ENCODE data around the gene MYL6.

Gene MYL6

DNA sequence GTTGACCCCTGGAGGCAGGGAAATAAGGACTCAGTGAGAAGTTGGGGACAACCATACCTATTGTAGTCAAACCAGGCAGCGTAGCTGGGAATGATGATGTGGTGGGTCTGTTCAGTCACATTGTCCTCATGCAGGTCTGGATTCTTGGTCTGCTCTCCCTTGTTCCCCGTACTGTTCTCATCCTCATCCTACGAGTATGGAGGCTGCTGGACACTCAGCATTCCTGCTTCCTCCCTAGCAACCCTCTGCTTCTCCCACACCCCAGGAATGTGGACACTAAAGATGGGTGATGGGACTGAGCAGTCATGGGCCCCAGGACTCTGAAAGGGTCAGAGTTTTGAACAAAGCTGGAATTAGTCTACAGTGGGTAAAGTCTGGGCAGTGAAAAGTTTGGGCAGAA, 20.2 kb downstream of the MYL6 start:
- DNase-seq (ENCODE audit: low read depth), result no peak
- TF ChIP-seq, protein P1, sequence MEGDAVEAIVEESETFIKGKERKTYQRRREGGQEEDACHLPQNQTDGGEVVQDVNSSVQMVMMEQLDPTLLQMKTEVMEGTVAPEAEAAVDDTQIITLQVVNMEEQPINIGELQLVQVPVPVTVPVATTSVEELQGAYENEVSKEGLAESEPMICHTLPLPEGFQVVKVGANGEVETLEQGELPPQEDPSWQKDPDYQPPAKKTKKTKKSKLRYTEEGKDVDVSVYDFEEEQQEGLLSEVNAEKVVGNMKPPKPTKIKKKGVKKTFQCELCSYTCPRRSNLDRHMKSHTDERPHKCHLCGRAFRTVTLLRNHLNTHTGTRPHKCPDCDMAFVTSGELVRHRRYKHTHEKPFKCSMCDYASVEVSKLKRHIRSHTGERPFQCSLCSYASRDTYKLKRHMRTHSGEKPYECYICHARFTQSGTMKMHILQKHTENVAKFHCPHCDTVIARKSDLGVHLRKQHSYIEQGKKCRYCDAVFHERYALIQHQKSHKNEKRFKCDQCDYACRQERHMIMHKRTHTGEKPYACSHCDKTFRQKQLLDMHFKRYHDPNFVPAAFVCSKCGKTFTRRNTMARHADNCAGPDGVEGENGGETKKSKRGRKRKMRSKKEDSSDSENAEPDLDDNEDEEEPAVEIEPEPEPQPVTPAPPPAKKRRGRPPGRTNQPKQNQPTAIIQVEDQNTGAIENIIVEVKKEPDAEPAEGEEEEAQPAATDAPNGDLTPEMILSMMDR (IDR thresholded peaks at IDR 0.05; ENCODE audit: insufficient read depth, low read depth, low read length, missing control alignments), result no peak
- no peak overlapping the region for H3K4me3 ChIP-seq (ENCODE audit: low read length)

DNA sequence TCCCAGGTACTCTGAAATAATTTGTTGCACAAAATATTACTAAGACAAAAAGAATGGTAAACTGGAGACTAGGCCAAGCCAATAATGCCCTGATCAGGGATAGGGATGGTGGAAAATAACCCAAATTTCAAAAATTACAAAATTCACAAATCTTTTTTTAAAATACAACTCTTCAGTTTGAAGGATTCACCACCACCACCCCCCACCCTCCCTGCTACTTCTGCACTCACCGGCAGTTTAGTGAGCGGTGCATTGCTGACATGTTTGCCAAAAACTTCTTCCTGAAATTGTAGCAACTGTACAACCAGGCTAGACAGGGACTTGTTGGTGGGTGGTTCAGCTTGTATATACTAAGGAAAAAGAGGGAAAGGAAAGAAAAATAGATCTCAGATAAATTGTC, 28.8 kb downstream of the MYL6 start:
- H3K4me3 ChIP-seq (ENCODE audit: low read length), result no peak overlapping the region
- TF ChIP-seq, protein P1 (IDR thresholded peaks at IDR 0.05; ENCODE audit: insufficient read depth, low read depth, low read length, missing control alignments), result no peak
- DNase-seq (ENCODE audit: low read depth), result no peak

- no peak for DNase-seq (ENCODE audit: low read depth)
- TF ChIP-seq, protein P1 (IDR thresholded peaks at IDR 0.05; ENCODE audit: insufficient read depth, low read depth, low read length, missing control alignments), result no peak
- peak overlapping the region; percentile 84 for H3K4me3 ChIP-seq (ENCODE audit: low read length)
Measured at GRCh38 chr12:56188131-56188777, 30.1 kb downstream of the MYL6 start.

DNA sequence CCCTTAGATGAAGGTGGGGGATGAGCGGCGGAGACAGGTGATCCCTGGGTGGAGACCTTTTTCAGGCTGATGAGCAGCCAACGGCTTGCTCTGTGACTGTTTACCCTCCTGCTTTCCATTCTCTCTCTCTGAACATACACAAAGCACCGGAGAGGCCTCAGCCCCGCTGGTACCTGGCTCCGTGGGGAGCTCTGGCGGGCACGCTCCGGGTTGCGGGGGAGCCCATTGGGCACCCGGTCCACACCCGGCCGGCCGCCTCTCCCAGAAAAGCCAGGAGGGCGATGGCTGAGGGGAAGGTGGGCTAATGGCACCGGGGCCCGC, 30.6 kb downstream of the MYL6 start:
- DNase-seq (ENCODE audit: low read depth), result no peak

DNA sequence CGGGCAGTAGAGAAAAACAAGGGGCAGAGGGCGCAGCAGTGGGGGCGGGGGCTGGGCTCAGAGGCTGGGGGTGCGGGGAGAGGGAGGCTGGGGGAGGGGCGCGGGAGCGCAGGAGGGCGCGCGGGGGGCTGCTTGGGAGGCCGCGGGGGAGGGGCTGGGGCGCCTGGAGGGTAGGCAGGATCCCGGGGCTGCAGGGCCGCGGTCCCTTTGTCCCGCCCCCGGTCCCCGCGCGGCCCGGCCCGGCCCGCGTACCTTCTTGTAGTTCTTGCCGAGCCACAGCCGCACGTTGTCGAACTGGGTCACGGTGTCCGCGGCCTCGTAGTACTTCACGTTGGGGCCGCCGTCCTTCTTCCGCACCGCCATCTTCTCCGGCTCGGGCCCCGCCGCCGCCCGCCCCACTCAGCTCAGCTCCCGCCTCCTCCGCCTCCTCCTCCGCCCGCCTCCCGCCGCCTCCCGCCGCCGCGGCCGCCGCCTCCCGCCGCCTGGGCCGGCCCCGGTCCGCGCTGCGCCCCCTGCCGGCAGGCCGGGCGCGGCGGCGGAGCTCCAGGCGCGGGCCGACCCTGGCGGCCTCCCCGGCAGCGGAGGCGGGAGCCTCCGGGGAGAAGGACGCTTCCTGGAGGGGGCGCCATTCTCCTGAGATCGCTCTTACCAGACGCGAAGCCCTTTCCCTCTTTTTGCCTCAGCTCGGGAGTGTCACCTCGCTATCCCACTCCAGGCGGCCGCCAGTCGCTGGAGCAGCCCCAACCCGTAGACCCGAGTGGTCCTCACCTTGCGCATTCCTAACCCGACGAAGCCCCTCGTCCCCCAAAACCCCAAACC, 31.1 kb downstream of the MYL6 start, which contains the start of gene SMARCC2:
Gene SMARCC2 (minus strand): TSS at position 385 of the 819 bp plus-strand sequence. CDS start 22 bp downstream, at position 363.
- H3K4me3 ChIP-seq (ENCODE audit: low read length), result peak within 1 kb of the TSS; percentile 87
- TF ChIP-seq, protein P1 (IDR thresholded peaks at IDR 0.05; ENCODE audit: insufficient read depth, low read depth, low read length, missing control alignments), result peak; percentile 59
- peak; percentile 86 for DNase-seq (ENCODE audit: low read depth)

More for the DNA sequence above, 30.6 kb downstream of the MYL6 start:
- H3K4me3 ChIP-seq (ENCODE audit: low read length), result peak overlapping the region; percentile 84
- TF ChIP-seq, protein P1 (IDR thresholded peaks at IDR 0.05; ENCODE audit: insufficient read depth, low read depth, low read length, missing control alignments), result no peak

DNA sequence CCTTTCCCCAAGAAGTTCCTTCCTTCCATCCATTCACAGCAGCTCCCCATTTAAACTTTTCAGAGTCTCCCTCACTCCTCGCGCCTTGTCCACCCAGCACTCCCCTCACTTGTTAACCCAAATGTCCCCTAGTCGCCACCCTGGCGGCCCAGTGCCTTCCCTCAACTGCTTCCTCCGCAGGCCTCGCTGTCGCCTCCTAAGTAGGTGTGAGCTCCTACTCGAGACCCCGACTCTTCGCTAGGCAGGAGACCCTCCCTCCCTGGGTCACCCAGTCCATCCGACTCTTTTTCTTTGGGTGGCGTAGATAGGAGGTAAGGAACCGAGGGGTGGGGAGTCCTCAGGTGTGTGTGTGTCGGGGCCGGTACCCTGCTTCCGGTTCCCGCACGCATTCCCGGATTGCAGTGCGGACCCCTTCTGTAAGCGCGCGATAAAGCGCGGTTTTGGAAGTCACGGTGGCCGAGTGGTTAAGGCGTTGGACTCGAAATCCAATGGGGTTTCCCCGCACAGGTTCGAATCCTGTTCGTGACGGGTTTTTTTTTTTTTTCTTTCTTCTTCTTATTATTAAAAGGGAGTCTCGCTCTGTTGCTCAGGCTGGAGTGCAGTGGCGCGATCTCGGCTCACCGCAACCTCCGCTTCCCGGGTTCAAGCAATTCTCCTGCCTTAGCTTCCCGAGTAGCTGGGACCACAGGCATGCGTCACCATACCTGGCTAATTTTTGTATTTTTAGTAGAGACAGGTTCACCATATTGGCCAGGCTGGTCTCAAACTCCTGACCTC, 31.9 kb downstream of the MYL6 start:
- peak; percentile 86 for DNase-seq (ENCODE audit: low read depth)
- TF ChIP-seq, protein P1 (IDR thresholded peaks at IDR 0.05; ENCODE audit: insufficient read depth, low read depth, low read length, missing control alignments), result no peak
- peak overlapping the region; percentile 87 for H3K4me3 ChIP-seq (ENCODE audit: low read length)
